ENCODE measurements around the gene THOC2.

- no peak for TF ChIP-seq POLR2AphosphoS5 (IDR thresholded peaks at IDR 0.05)
- TF ChIP-seq EP300 (IDR thresholded peaks at IDR 0.05), result no peak
These were observed 47.1 kb upstream of the THOC2 start for GRCh38 chrX:123779908-123780396.

Measured in upper lobe of left lung (tissue), 4 donors.